Measurements from ENCODE around the gene ARID3C. TPM values are rescaled to one million over a fixed set of nuclear protein-coding genes. Genes with fewer than 3 reads are reported as not detected.
A peak's percentile ranks its signal among the peaks of the same experiment; 100 is the strongest.
"Not testable (repeated sequence)": the region's sequence is repeated elsewhere in the genome, so short reads cannot be mapped to it uniquely, and the experiment has no call there.

ARID3C gene
- total RNA-seq, 5 donors from 2014 or later (not counting 1 experiment from before 2014, with no cell fraction given), result 0.38 TPM; not detected in 4

DNA sequence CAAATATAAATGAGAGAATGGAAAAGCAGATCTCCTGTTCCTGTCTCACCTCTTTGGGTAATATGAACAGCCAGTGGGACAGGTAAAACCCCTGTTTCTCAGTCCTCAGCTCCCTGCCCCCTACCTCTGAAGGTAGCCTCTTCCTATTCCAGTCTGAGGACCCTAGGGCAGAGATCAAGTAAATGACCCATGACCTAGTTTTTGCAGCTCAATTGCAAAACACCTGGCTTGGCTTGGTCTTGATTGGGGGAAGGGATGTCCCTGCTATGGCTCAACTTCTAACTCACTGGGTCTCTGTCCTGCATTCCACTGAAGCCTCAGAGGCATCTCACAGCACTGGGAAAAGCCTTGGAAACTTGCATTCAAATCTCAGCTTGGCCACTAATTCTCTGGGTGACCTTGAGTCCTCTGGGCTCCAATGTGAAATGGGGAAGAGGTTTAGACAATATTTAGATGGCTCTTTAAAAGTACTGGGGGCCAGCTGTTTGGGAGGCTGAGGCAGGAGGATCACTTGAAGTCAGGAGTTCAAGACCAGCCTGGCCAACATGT, 16.0 kb upstream of the ARID3C start:
- H3K27me3 Mint-ChIP-seq, result no peaks in the 10 kb centered on the region
- H3K9me3 Mint-ChIP-seq, result no peaks in the 10 kb centered on the region
- DNase-seq (no peak), ATAC-seq (replicated peaks in 1 of 4) (no peak)
- no peak overlapping the region for H3K4me3 Mint-ChIP-seq
- peaks cover 19% of the 10 kb centered on the region for H3K36me3 Mint-ChIP-seq
- Histone ChIP-seq H3K27ac (ENCODE audit: low read length) (no peak overlapping the region), H3K27me3 (replicated peaks in 1 of 2; ENCODE audit: control insufficient read depth in 2 of 2, extremely low read depth in 1 of 2, insufficient read depth in 2 of 2, low read length in 1 of 2) (no peaks in the 10 kb centered on the region), H3K9me3 (no peaks in the 10 kb centered on the region), H3K36me3 (ENCODE audit: control insufficient read depth in 2 of 2, extremely low read depth in 1 of 2, insufficient read depth in 1 of 2, low read length in 1 of 2) (peaks cover 0 to 25% of the 10 kb centered on the region in 2 donors), H3K4me3 (ENCODE audit: control insufficient read depth in 1 of 2, extremely low read depth in 1 of 2, low read length in 1 of 2) (no peak overlapping the region), H3K4me1 (ENCODE audit: control insufficient read depth in 1 of 2, extremely low read depth in 1 of 2, insufficient read depth in 2 of 2, low read length in 2 of 2) (peaks cover 10 to 30% of the 10 kb centered on the region in 2 experiments)
- ChIA-PET CTCF (interaction anchor here in 1 of 2 donors (1.1 to 5.4 kb wide), 2 partner anchors 9 to 19 kb away, joined by 5 to 39 read pairs; partner anchors contain the start of gene CCL27), POLR2A (interaction anchor here in 1 of 2 donors (0.6 to 0.7 kb wide), 2 partner anchors 415 to 1547 kb away, joined by 4 read pairs; no protein-coding TSS in a partner anchor)
- no peak overlapping the region for H3K27ac Mint-ChIP-seq
- peaks cover 26 to 38% (median 31%) of the 10 kb centered on the region in 3 donors for H3K4me1 Mint-ChIP-seq

GRCh38 chr9:34642679-34643078, 13.8 kb upstream of the ARID3C start:
- H3K27me3 Mint-ChIP-seq, result no peaks in the 10 kb centered on the region
- H3K9me3 Mint-ChIP-seq, result no peaks in the 10 kb centered on the region
- CTCF ChIA-PET, result interaction anchor here in 1 of 2 donors (1.0 kb wide), 1 partner anchor 9 kb away, joined by 4 read pairs; no protein-coding TSS in a partner anchor
- no peak overlapping the region for H3K4me3 ChIP-seq (ENCODE audit: control insufficient read depth in 1 of 2, extremely low read depth in 1 of 2, low read length in 1 of 2)
- WGBS (ENCODE audit: insufficient coverage), result no CpG with 5 or more reads among the region's 1 CpG
- H3K9me3 ChIP-seq, result no peaks in the 10 kb centered on the region
- peaks cover 0 to 4% of the 10 kb centered on the region in 2 donors for H3K36me3 ChIP-seq (ENCODE audit: control insufficient read depth in 2 of 2, extremely low read depth in 1 of 2, insufficient read depth in 1 of 2, low read length in 1 of 2)
- POLR2A ChIA-PET, result no interaction called here
- ATAC-seq (replicated peaks in 1 of 4) (no peak), DNase-seq (no peak)
- H3K36me3 Mint-ChIP-seq, result peaks cover under 1% of the 10 kb centered on the region
- H3K27ac Mint-ChIP-seq, result no peak overlapping the region
- no peak overlapping the region for H3K27ac ChIP-seq (ENCODE audit: low read length)
- H3K27me3 ChIP-seq (replicated peaks in 1 of 2; ENCODE audit: control insufficient read depth in 2 of 2, extremely low read depth in 1 of 2, insufficient read depth in 2 of 2, low read length in 1 of 2), result no peaks in the 10 kb centered on the region
- H3K4me1 ChIP-seq (ENCODE audit: control insufficient read depth in 1 of 2, extremely low read depth in 1 of 2, insufficient read depth in 2 of 2, low read length in 2 of 2), result peaks cover 10 to 27% of the 10 kb centered on the region in 2 experiments
- H3K4me1 Mint-ChIP-seq, result peaks cover 21 to 29% (median 25%) of the 10 kb centered on the region in 3 donors
- H3K4me3 Mint-ChIP-seq, result no peak overlapping the region

DNA sequence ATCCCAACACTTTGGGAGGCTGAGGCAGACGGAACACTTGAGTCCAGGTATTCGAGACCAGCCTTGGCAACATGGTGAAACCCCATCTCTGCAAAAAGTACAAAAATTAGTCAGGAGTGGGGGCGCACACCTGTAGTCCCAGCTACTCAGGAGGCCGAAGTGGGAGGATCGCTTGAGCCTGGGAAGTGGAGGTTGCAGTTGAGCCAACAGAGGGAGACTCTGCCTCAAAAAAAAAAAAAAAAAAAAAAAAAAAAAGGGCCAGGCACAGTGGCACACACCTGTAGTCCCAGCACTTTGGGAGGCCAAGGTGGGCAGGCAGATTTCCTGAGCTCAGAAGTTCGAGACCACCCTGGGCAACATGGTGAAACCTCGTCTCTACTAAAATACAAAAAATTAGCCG, 10.5 kb upstream of the ARID3C start:
- not testable (repeated sequence) for DNase-seq; H3K9me3 ChIP-seq; H3K36me3 ChIP-seq (ENCODE audit: control insufficient read depth in 2 of 2, extremely low read depth in 1 of 2, insufficient read depth in 1 of 2, low read length in 1 of 2); H3K27ac Mint-ChIP-seq; H3K27me3 Mint-ChIP-seq; H3K36me3 Mint-ChIP-seq; H3K4me3 ChIP-seq (ENCODE audit: control insufficient read depth in 1 of 2, extremely low read depth in 1 of 2, low read length in 1 of 2); H3K27me3 ChIP-seq (replicated peaks in 1 of 2; ENCODE audit: control insufficient read depth in 2 of 2, extremely low read depth in 1 of 2, insufficient read depth in 2 of 2, low read length in 1 of 2); H3K27ac ChIP-seq (ENCODE audit: low read length); ATAC-seq (replicated peaks in 1 of 4); H3K9me3 Mint-ChIP-seq
- no CpG with 5 or more reads among the region's 8 CpGs for WGBS (ENCODE audit: insufficient coverage)
- H3K4me3 Mint-ChIP-seq, result peak overlapping the region in 1 of 3 donors; percentile 89
- H3K4me1 ChIP-seq (ENCODE audit: control insufficient read depth in 1 of 2, extremely low read depth in 1 of 2, insufficient read depth in 2 of 2, low read length in 2 of 2), result peaks cover 13 to 34% of the 10 kb centered on the region in 2 experiments
- peaks cover 22 to 36% (median 22%) of the 10 kb centered on the region in 3 donors for H3K4me1 Mint-ChIP-seq
- ChIA-PET CTCF (interaction anchor here (0.6 to 2.0 kb wide), 3 partner anchors 9 to 622 kb away, joined by 3 to 7 read pairs (median 6); no protein-coding TSS in a partner anchor), POLR2A (interaction anchor here (0.6 kb wide), 2 partner anchors 8 to 21 kb away, joined by 4 to 12 read pairs; no protein-coding TSS in a partner anchor)

GRCh38 chr9:34638138-34638445, 9.2 kb upstream of the ARID3C start:
- Histone ChIP-seq H3K9me3 (no peaks in the 10 kb centered on the region), H3K4me3 (ENCODE audit: control insufficient read depth in 1 of 2, extremely low read depth in 1 of 2, low read length in 1 of 2) (peak overlapping the region; percentile 64 to 86), H3K27me3 (replicated peaks in 1 of 2; ENCODE audit: control insufficient read depth in 2 of 2, extremely low read depth in 1 of 2, insufficient read depth in 2 of 2, low read length in 1 of 2) (no peaks in the 10 kb centered on the region), H3K27ac (ENCODE audit: low read length) (peak overlapping the region; percentile 85), H3K36me3 (ENCODE audit: control insufficient read depth in 2 of 2, extremely low read depth in 1 of 2, insufficient read depth in 1 of 2, low read length in 1 of 2) (peaks cover 3 to 9% of the 10 kb centered on the region in 2 donors), H3K4me1 (ENCODE audit: control insufficient read depth in 1 of 2, extremely low read depth in 1 of 2, insufficient read depth in 2 of 2, low read length in 2 of 2) (peaks cover 13 to 40% of the 10 kb centered on the region in 2 experiments)
- Mint-ChIP-seq H3K4me1 (peaks cover 29 to 42% (median 30%) of the 10 kb centered on the region in 3 donors), H3K4me3 (peak overlapping the region; percentile 87 to 90 (median 89)), H3K36me3 (peaks cover 8% of the 10 kb centered on the region), H3K9me3 (no peaks in the 10 kb centered on the region), H3K27ac (peak overlapping the region; percentile 96), H3K27me3 (no peaks in the 10 kb centered on the region)
- ATAC-seq (replicated peaks in 1 of 4) (no peak), DNase-seq (no peak)
- ChIA-PET POLR2A (interaction anchor here (0.9 to 2.1 kb wide), 7 partner anchors 9 to 494 kb away, joined by 3 to 10 read pairs (median 3); partner anchors contain the start of genes DCTN3 (in 1 of the 2), GALT (in 1 of the 2) and RPP25L (in 1 of the 2)), CTCF (interaction anchor here (0.7 to 2.9 kb wide), 10 partner anchors 9 to 64 kb away, joined by 3 to 35 read pairs (median 6); partner anchors contain the start of genes CCL27 (in 2 of the 2), DCTN3 (in 1 of the 2) and GALT (in 1 of the 2))
- 4% methylated on average over 7 of the region's 7 CpGs for WGBS (ENCODE audit: insufficient coverage)

GRCh38 chr9:34637356-34638137, 8.7 kb upstream of the ARID3C start, which contains the start of gene SIGMAR1:
Gene SIGMAR1 (minus strand): TSS chr9:34637787. CDS start chr9:34637697, 90 bp downstream.
- peaks cover 13 to 40% of the 10 kb centered on the region in 2 experiments for H3K4me1 ChIP-seq (ENCODE audit: control insufficient read depth in 1 of 2, extremely low read depth in 1 of 2, insufficient read depth in 2 of 2, low read length in 2 of 2)
- ATAC-seq (replicated peaks in 1 of 4), result peak; percentile 93 to 96 (median 94)
- peak within 1 kb of the TSS; percentile 64 to 86 for H3K4me3 ChIP-seq (ENCODE audit: control insufficient read depth in 1 of 2, extremely low read depth in 1 of 2, low read length in 1 of 2)
- H3K4me1 Mint-ChIP-seq, result peaks cover 29 to 42% (median 30%) of the 10 kb centered on the region in 3 donors
- peaks cover 3 to 9% of the 10 kb centered on the region in 2 donors for H3K36me3 ChIP-seq (ENCODE audit: control insufficient read depth in 2 of 2, extremely low read depth in 1 of 2, insufficient read depth in 1 of 2, low read length in 1 of 2)
- peak within 1 kb of the TSS; percentile 96 for H3K27ac Mint-ChIP-seq
- peak; percentile 77 to 95 (median 88) for DNase-seq
- no peaks in the 10 kb centered on the region for H3K27me3 ChIP-seq (replicated peaks in 1 of 2; ENCODE audit: control insufficient read depth in 2 of 2, extremely low read depth in 1 of 2, insufficient read depth in 2 of 2, low read length in 1 of 2)
- H3K4me3 Mint-ChIP-seq, result peak within 1 kb of the TSS; percentile 87 to 90 (median 89)
- peak within 1 kb of the TSS; percentile 85 for H3K27ac ChIP-seq (ENCODE audit: low read length)
- no peaks in the 10 kb centered on the region for H3K27me3 Mint-ChIP-seq
- WGBS (ENCODE audit: insufficient coverage), result under 1% methylated on average over 64 of the region's 74 CpGs
- no peaks in the 10 kb centered on the region for H3K9me3 Mint-ChIP-seq
- H3K9me3 ChIP-seq, result no peaks in the 10 kb centered on the region
- peaks cover 8% of the 10 kb centered on the region for H3K36me3 Mint-ChIP-seq
- ChIA-PET CTCF (interaction anchor here (0.7 to 2.9 kb wide), 10 partner anchors 9 to 65 kb away, joined by 3 to 35 read pairs (median 6); partner anchors contain the start of genes CCL27 (in 1 of the 2) and GALT (in 1 of the 2)), POLR2A (interaction anchor here (0.6 to 2.1 kb wide), 9 partner anchors 9 to 493 kb away, joined by 3 to 10 read pairs (median 3); partner anchors contain the start of genes DCTN3 (in 1 of the 2), GALT (in 1 of the 2) and RPP25L (in 1 of the 2))

All from T-cell (primary cell).